A673 (cell line): ENCODE results near the gene OBP2B. TPM values are rescaled to one million over a fixed set of nuclear protein-coding genes. Genes with fewer than 3 reads are reported as not detected.
"Not testable (repeated sequence)": the region's sequence is repeated elsewhere in the genome, so short reads cannot be mapped to it uniquely, and the experiment has no call there.

Source experiments
- BruUV-seq: library from RNA; stranded (reverse); fragments of 400-500 nt; replicated peaks from 2 replicates; lab custom pipeline; 2021; lab: Mats Ljungman, UMichigan
- CTCF ChIA-PET: fragments of 300-600 bp; sonication (Branson Sonifier 250); formaldehyde crosslinking; loops from one replicate; lab custom pipeline; 2022; ENCODE audit warnings: antibody characterized with exemption; lab: Charles Lee
- POLR2A ChIA-PET: fragments of 300-600 bp; sonication (Branson Sonifier 250); formaldehyde crosslinking; loops from one replicate; lab custom pipeline; 2022; ENCODE audit warnings: antibody characterized with exemption; ENCODE audit not compliant: low non-redundant PET; lab: Charles Lee
- DNase-seq: peaks from one replicate; pipeline ENCODE4 v3.0.0-alpha.2; 2015; ENCODE audit warnings: low spot score
- H3K27ac ChIP-seq: fragments of 200-600 bp; sonication (generic); 2 replicates; pipeline ENCODE4 v1.5.1; 2016; ENCODE audit warnings: mixed run types, low read depth, mild to moderate bottlenecking, mixed read lengths, antibody characterized with exemption, low read length; ENCODE audit not compliant: poor library complexity, severe bottlenecking
- H3K27me3 ChIP-seq: fragments of 200-600 bp; sonication (generic); replicated peaks from 2 replicates; pipeline ENCODE4 v1.6.1; 2017; ENCODE audit warnings: mixed run types, low read depth, mild to moderate bottlenecking, mixed read lengths, antibody characterized with exemption, low read length; ENCODE audit not compliant: insufficient read depth, poor library complexity
- H3K36me3 ChIP-seq: fragments of 200-600 bp; sonication (generic); 2 replicates; pipeline ENCODE4 v1.6.1; 2016; ENCODE audit warnings: mixed run types, mild to moderate bottlenecking, mixed read lengths, antibody characterized with exemption, low read length; ENCODE audit not compliant: insufficient read depth, poor library complexity, severe bottlenecking
- H3K4me1 ChIP-seq: fragments of 200-600 bp; sonication (generic); 2 replicates; pipeline ENCODE4 v1.6.1; 2017; ENCODE audit warnings: mixed run types, mild to moderate bottlenecking, mixed read lengths, antibody characterized with exemption, low read length; ENCODE audit not compliant: insufficient read depth, poor library complexity, severe bottlenecking
- H3K4me3 ChIP-seq: fragments of 200-600 bp; sonication (generic); 2 replicates; pipeline ENCODE4 v1.5.1; 2016; ENCODE audit warnings: low read depth, mixed run types, mild to moderate bottlenecking, mixed read lengths, low read length; ENCODE audit not compliant: poor library complexity, severe bottlenecking
- H3K9me3 ChIP-seq: fragments of 200-600 bp; sonication (generic); 2 replicates; pipeline ENCODE4 v1.6.1; 2016; ENCODE audit warnings: mixed run types, low read depth, mild to moderate bottlenecking, mixed read lengths, antibody characterized with exemption, low read length; ENCODE audit not compliant: poor library complexity, severe bottlenecking
- CTCF ChIP-seq: fragments of 300-800, 200-600 bp; sonication (generic); conservative IDR thresholded peaks from 2 replicates; pipeline ENCODE4 v1.5.1; 2017; ENCODE audit warnings: low read depth, mild to moderate bottlenecking, antibody characterized with exemption, low read length, moderate library complexity, mixed read lengths
- EZH2 ChIP-seq: fragments of 200-600 bp; sonication (generic); IDR thresholded peaks from 2 replicates; pipeline ENCODE4 v1.6.1; 2017; ENCODE audit warnings: borderline replicate concordance, low read depth, mild to moderate bottlenecking, mixed read lengths, antibody characterized with exemption, low read length; ENCODE audit not compliant: poor library complexity, severe bottlenecking
- intact Hi-C: fragments of 100-400 bp; cut with micrococcal nuclease; formaldehyde crosslinking; loops from one replicate; pipeline ENCODE4 v1.10.0; 2022; ENCODE audit not compliant: unreplicated experiment
- total RNA-seq: library from RNA; stranded (reverse); gene quantifications from 2 replicates; pipeline ENCODE4 v1.2.3, GENCODE V29; 2021

The OBP2B gene
- total RNA-seq, 1 experiment from 2014 or later, result not detected

- intact Hi-C loops, result no loop called here
- H3K4me3 ChIP-seq, result no peak overlapping the region
- ChIA-PET POLR2A (no interaction called here), CTCF (interaction anchor here (0.5 kb wide), 1 partner anchor 45 kb away, joined by 4 read pairs; no protein-coding TSS in a partner anchor)
- H3K9me3 ChIP-seq, result no peaks in the 10 kb centered on the region
- no peak for DNase-seq
- no TSS peak for BruUV-seq
- no peak overlapping the region for H3K27ac ChIP-seq
- H3K36me3 ChIP-seq, result no peaks in the 10 kb centered on the region
- no peaks in the 10 kb centered on the region for H3K4me1 ChIP-seq
- H3K27me3 ChIP-seq, result no peaks in the 10 kb centered on the region
- TF ChIP-seq CTCF, result no peak
- TF ChIP-seq EZH2, result no peak
Observed at GRCh38 chr9:133230093-133230492, 21.0 kb upstream of the OBP2B start.

GRCh38 chr9:133228474-133229193 lies 19.6 kb upstream of the OBP2B start:
- H3K36me3 ChIP-seq, DNase-seq, H3K4me1 ChIP-seq, POLR2A ChIA-PET, H3K4me3 ChIP-seq, intact Hi-C loops, H3K27me3 ChIP-seq, BruUV-seq, CTCF ChIA-PET, H3K27ac ChIP-seq, H3K9me3 ChIP-seq: not testable (repeated sequence)

GRCh38 chr9:133227996-133228395 lies 18.9 kb upstream of the OBP2B start:
- CTCF ChIA-PET, POLR2A ChIA-PET: not testable (repeated sequence)

GRCh38 chr9:133227242-133227860 lies 18.3 kb upstream of the OBP2B start:
- H3K4me1 ChIP-seq, result no peaks in the 10 kb centered on the region
- DNase-seq, result no peak
- H3K4me3 ChIP-seq, result no peak overlapping the region
- intact Hi-C loops, result no loop called here
- H3K27me3 ChIP-seq, result no peaks in the 10 kb centered on the region
- ChIA-PET CTCF (no interaction called here), POLR2A (no interaction called here)
- H3K9me3 ChIP-seq, result no peaks in the 10 kb centered on the region
- H3K27ac ChIP-seq, result no peak overlapping the region
- no peaks in the 10 kb centered on the region for H3K36me3 ChIP-seq
- BruUV-seq, result no TSS peak
- TF ChIP-seq CTCF (no peak), EZH2 (no peak)

More at GRCh38 chr9:133227996-133228395, 18.9 kb upstream of the OBP2B start:
- DNase-seq, H3K36me3 ChIP-seq, H3K27ac ChIP-seq, H3K4me3 ChIP-seq, H3K27me3 ChIP-seq, BruUV-seq, H3K9me3 ChIP-seq, intact Hi-C loops, H3K4me1 ChIP-seq: not testable (repeated sequence)
